RPMI8226 (cell line): ENCODE measurements around the gene KIF6.

ENCODE experiments used
- DNase-seq: peaks from one replicate; pipeline ENCODE4 v3.0.0-alpha.2; 2015

KIF6 gene

DNA sequence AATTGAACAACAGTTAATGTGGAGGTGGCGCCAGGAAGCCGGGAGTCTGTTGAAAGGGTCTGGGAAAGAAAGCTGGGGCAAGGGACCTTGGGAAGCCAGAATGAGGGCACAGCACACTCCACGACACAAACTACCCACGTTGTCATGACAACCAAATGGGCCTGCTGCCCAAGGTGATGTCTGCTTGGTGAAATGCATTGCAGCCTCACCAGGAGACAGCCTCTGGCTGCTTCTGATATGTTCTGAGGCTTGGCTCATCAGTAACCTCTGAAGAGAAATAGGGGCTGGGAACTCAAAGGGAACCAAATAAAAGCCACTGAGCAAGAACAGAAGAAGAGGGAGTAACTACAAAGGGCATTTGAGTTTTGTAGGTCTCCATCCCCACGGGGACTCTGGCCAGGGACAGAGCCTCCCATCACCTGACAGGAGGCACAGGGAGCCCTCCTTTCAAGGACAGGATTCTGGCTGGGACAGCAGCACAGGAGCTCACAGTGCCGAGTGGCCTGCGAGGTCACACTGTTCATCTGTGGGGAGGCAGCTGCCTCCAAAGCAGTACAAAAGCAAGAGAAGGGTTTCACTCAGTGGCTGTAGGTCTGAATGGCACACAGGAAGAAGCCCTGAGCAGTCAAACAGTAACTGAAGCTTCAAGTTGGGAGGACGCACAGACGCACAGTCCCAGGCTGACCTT lies 358.1 kb downstream of the KIF6 start:
- DNase-seq = no peak

- no peak for DNase-seq
Measured at GRCh38 chr6:39365281-39366074, 359.7 kb downstream of the KIF6 start.

DNA sequence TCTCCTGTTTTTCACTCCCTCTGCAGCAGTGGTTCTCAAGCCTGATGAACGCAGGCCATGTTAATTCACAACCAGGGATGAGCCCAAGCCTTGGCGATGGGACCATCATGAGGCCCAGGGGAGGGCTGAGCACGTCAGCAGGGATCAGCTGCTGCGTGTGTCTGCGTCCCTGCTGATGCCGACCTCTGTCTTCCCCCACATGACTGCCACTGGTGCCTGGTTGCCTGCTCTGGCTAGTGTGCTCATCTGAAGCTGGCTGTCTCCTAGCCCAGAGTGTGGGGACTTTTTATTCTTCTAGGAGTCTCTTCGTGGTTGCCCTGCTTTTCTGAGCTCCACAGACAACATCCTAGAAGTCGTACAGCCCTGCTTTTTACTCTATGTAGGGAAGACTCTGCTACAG lies 361.9 kb downstream of the KIF6 start:
- DNase-seq = no peak

GRCh38 chr6:39362487-39362865 lies 362.7 kb downstream of the KIF6 start:
- no peak for DNase-seq

GRCh38 chr6:39361657-39362486 lies 363.3 kb downstream of the KIF6 start:
- DNase-seq = peak; percentile 63

DNA sequence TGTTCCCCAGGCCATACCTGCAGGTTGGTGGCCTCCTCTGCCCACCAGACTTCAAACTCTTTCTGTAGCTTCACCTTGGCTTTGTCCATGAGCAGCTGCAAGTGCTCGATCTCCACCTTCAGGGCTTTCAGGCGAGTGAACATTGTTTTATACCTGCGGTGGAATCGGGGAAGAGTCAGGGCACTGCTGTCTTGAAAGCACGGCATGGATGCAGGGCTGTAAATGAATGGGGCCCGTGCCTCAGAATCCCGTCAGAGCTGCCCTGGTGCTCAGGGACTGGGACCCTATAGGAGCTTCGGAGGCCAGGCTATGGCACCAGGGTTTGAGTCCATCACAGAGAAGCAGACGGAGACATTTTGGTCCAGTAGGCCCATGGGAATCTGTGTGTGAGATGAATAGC lies 364.8 kb downstream of the KIF6 start:
- no peak for DNase-seq

- DNase-seq = peak; percentile 47
Measured at GRCh38 chr6:39357998-39358686, 367.1 kb downstream of the KIF6 start.

- no peak for DNase-seq
Measured at GRCh38 chr6:39353698-39354315, 371.4 kb downstream of the KIF6 start.

GRCh38 chr6:39350723-39351505 lies 374.3 kb downstream of the KIF6 start:
- no peak for DNase-seq

GRCh38 chr6:39348740-39349139 lies 376.5 kb downstream of the KIF6 start:
- no peak for DNase-seq

DNA sequence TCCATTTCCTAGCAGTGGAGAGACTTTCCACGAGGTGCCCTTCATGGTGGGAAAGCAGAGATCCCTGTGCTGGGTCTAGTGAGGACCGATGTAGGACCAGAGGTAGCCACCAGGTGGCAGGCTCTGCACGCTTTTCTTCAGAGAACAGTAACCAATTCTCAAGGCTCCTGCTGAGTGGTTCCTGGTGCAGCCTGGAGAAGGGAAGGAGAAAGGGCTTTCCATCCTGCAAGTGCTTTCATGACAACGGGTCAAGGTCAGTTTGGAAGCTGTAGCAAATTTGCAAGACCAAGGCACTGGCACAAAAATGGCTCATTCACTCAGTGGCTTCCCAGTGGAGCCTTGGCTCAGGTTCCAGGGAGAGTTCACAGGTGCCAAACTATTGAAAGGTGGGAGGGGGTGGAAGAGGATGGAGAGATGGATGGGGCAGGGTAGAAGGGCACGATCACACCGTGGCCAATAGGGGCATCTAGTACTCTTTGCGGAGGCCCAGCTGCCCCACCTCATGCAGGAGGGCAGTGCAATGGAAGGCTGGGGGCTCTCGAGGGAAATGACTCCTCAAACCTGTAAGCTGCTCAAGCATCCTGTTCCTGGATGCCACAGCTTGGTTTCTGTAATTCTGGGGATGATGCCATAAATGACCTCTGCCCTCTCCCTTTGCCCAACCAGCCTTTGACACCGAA lies 377.2 kb downstream of the KIF6 start:
- peak; percentile 56 for DNase-seq

DNA sequence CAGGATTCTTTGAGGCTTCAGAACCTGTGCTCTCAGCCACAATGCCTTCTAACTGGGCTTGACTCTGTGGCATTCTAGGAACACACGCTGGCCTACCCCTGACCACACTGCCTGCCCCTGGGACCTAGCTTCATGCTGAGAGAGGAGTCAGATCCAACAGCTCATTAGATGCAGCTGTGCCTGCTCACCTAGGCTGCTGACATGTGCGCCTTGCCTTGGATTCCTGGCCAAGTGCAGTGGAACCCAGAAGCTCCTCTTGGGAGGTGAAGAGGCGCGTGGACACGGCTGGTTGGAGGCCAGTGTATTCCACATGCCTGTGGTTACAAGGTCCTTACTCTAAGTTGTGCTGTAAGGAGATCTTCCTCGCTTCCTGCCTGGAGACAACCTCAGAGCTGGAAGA lies 378.0 kb downstream of the KIF6 start:
- DNase-seq = no peak

DNA sequence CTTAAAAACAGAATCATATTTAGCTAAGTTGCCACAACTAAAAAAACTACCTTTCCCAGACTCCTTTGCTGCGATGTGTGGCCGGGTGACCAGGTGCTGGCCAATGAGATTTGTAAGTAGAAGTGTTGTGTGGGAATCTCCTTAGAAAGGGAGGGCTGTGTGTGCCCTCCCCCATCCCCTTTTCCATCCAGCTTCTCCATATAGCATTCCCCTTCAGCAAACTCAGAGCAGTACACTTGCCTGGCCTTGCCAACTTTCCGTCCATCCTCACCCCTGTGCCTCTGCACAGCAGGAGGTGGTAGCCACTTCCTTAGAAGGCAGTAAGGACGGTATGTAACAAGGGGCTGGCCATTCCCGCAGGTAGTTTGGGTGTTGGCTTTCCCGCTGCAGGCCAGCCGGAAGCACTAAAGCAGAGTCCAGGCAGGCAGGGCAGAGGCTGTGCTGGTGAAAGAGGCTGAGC lies 380.4 kb downstream of the KIF6 start:
- DNase-seq = no peak

DNA sequence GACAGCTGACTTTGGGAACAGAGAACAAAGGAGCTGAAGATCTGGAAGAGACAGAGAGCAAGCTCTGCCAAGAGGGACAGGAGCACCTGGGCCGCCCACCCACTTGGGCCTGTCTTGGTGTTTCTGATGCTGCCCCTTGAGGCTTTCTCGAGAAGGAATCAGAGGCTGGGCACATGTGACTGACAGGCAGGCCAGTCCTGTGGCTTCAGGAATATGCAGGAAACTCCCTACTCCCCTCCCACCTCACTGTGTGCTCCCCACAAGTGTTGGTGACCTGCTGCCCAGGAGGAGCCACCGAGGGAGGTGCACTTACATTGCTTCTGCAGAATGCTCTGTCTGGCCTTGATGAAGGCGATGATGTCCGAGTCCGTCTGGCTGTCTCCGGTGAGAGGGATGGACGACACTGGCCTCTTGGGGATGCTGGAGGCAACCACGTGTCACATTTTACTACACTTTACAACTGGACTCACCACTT lies 381.8 kb downstream of the KIF6 start:
- no peak for DNase-seq

DNA sequence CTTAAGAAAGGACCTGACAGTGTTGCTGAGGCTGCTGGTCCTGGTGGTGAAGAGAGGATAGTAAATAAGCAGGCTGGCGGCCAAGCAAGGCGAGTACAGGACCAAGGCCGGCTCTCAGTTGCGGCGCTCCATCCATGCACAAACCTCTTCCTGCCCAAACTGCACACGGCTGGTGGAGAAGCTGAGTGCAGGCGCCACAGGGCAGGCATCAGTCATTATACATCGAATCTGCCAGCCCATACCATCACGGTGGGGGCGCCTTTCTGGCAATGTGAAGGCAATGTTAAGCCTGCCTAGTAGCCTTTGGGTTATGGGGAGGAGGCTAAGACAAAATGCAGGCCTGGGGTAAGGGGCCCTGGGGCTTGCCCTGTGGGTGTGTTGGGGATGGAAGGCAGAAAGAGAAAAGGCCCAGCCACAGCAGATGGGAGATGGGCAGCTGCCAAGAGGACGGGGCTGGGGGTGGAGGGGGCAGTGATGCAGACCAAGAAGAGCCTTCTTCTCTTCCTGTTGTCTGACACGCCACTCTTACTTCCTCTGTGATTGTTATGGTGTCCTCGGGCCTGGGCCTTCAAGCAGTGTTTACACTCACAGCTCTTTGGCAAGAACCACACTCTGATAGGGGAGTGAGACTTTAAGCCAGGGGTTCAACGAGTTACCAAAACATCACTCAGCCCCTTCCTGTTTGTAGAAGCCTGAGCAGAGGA lies 382.4 kb downstream of the KIF6 start:
- peak; percentile 12 for DNase-seq

DNA sequence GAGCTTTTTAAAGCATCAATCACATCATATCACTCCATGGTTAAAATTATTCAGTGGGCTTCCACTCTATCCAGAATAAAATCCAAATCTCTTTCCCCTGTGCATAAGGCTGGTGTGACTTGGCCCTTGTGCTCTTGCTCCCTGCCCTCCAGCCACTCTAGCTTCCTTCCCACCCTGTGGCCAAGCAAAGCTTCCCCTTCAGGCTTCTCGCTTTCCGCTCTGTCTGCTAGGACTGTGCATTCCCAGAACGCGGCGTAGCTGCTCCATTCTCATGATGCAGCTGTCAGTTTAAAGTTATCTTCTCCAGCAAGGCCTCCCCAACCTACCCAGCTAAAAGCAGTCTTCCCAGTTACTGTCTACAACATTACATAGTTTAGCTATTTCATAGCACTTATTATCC lies 383.3 kb downstream of the KIF6 start:
- no peak for DNase-seq

DNA sequence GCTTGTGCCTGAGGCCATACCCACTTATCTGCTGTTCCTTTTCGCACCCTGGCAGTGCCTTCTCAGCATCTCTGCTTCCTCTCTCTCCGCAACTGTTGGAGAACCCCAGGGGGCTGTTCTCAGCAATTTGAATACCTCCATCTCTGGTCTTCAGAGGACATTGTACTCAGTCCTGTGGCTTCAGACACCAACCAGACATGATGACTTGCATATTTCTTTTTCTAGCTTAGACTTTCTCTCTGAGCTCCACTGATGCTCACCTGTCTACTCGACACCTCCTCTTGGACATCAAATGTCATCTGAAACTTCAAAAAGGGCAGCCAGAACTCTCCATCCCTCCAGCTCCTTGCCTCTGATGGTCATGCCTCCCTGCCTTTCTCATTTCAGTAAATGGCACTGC lies 383.9 kb downstream of the KIF6 start:
- no peak for DNase-seq

DNA sequence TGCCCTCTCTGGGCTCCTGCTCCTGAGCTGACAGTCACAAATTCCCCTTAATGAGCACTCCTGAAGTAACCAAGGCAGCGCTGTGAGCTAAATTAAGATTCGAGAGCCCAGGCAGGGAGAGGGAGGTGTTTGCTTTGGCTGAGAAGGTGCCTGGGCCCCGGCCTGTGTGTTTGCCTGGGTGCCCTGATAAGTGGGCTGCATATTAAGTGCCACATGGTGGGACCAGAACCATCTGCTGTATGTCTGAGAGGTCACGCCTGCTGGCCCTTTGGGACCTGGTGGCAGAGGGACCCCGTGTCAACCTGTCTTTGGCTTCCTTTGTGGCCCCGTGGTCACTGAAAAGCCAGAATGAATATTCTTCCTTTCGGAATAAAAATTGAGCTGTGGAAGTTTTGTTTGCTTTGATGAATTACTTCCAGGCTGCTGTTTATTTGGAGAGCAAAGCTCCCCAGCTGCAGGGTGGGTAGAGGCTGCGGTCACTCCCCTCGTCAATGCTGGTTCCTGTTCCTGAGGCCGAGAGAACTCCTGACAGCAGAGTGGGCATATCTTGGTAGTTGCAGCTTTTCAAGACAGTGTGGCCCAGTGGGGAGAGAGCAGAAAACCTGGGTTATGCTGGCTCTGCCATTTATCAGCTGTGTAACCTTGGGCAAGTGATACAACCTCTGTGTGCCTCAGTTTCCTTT lies 385.2 kb downstream of the KIF6 start:
- DNase-seq = no peak

- no peak for DNase-seq
Measured at GRCh38 chr6:39339096-39339867, 385.9 kb downstream of the KIF6 start.
